HL-60 (cell line): Measurements from ENCODE around the gene CCSER1.

Experiments used
- POLR2AphosphoS5 ChIP-seq: IDR thresholded peaks from 2 replicates; pipeline ENCODE4 v1.6.1; 2012; ENCODE audit warnings: low read depth
- REST ChIP-seq: IDR thresholded peaks from 2 replicates; pipeline ENCODE4 v1.6.1; 2012; ENCODE audit warnings: low read depth; ENCODE audit not compliant: insufficient replicate concordance
- TF ChIP-seq, protein P1 (sequence below): IDR thresholded peaks from one replicate; pipeline ENCODE4 v1.5.1; 2011; ENCODE audit warnings: low read length, control low read depth, inconsistent platforms; ENCODE audit not compliant: insufficient read depth

- TF ChIP-seq REST (no peak), POLR2AphosphoS5 (no peak)
- TF ChIP-seq, protein P1, sequence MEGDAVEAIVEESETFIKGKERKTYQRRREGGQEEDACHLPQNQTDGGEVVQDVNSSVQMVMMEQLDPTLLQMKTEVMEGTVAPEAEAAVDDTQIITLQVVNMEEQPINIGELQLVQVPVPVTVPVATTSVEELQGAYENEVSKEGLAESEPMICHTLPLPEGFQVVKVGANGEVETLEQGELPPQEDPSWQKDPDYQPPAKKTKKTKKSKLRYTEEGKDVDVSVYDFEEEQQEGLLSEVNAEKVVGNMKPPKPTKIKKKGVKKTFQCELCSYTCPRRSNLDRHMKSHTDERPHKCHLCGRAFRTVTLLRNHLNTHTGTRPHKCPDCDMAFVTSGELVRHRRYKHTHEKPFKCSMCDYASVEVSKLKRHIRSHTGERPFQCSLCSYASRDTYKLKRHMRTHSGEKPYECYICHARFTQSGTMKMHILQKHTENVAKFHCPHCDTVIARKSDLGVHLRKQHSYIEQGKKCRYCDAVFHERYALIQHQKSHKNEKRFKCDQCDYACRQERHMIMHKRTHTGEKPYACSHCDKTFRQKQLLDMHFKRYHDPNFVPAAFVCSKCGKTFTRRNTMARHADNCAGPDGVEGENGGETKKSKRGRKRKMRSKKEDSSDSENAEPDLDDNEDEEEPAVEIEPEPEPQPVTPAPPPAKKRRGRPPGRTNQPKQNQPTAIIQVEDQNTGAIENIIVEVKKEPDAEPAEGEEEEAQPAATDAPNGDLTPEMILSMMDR = no peak
Measured at GRCh38 chr4:91630054-91630453, 1502.9 kb downstream of the CCSER1 start.
